SK-N-SH (cell line): ENCODE results near the gene KICS2. TPM values are rescaled to one million over a fixed set of nuclear protein-coding genes. Genes with fewer than 3 reads are reported as not detected.

Experiments used
- CTCF ChIA-PET: fragments of 300-600, 350-600 bp; formaldehyde crosslinking; extraction: SDS; loops from one replicate; lab custom pipeline; 2021; lab: Yijun Ruan, JAX
- POLR2A ChIA-PET: fragments of 350-600 bp; sonication (Branson Sonifier 250); formaldehyde crosslinking; extraction: SDS; loops from one replicate; lab custom pipeline; 2020; ENCODE audit warnings: antibody characterized with exemption, inconsistent platforms; lab: Yijun Ruan, JAX
- DNase-seq: peaks from one replicate; pipeline ENCODE4 v3.0.0; 2012
- H2AFZ ChIP-seq: fragments of 200-600 bp; sonication (generic); 2 replicates; pipeline ENCODE4 v1.8.1; 2016; ENCODE audit warnings: antibody characterized with exemption, mild to moderate bottlenecking, low read depth
- H3F3A ChIP-seq: fragments of 200-600 bp; sonication (generic); replicated peaks from 2 replicates; pipeline ENCODE3; 2016; ENCODE audit warnings: antibody characterized with exemption, mild to moderate bottlenecking; ENCODE audit not compliant: insufficient read depth
- H3K27ac ChIP-seq, 2 experiments: fragments of 200-500 bp in 1 of 2; fragments of 200-600 bp in 1 of 2; sonication (Bioruptor generic) in 1 of 2; sonication (generic), shearing (Covaris generic) in 1 of 2; 2 replicates each; pipeline versions ENCODE4 v1.5.1 to v1.6.1; 2014 to 2016; ENCODE audit warnings: low read depth in 2 of 2, inconsistent platforms in 1 of 2, low read length in 1 of 2, mild to moderate bottlenecking in 1 of 2, mixed read lengths in 1 of 2
- H3K27me3 ChIP-seq: fragments of 200-600 bp; sonication (generic), shearing (Covaris generic); 2 replicates; pipeline ENCODE4 v1.6.1; 2016; ENCODE audit warnings: mixed run types; ENCODE audit not compliant: insufficient read depth
- H3K36me3 ChIP-seq, 2 experiments: fragments of 200-500 bp in 1 of 2; fragments of 200-600 bp in 1 of 2; sonication (Bioruptor generic) in 1 of 2; sonication (generic) in 1 of 2; replicated peaks in 1 of 2; 2 replicates each; pipeline versions ENCODE3 to v1.5.1; 2014 to 2016; ENCODE audit warnings: low read length in 1 of 2, mild to moderate bottlenecking in 1 of 2; ENCODE audit not compliant: insufficient read depth in 2 of 2, control insufficient read depth in 1 of 2
- H3K4me1 ChIP-seq, 2 experiments: fragments of 200-500 bp in 1 of 2; fragments of 200-600 bp in 1 of 2; sonication (Bioruptor generic) in 1 of 2; sonication (generic), shearing (Covaris generic) in 1 of 2; 2 replicates each; pipeline versions ENCODE4 v1.5.1 to v1.6.1; 2014 to 2016; ENCODE audit warnings: low read depth in 1 of 2, low read length in 1 of 2, mixed run types in 1 of 2; ENCODE audit not compliant: insufficient read depth in 2 of 2, control insufficient read depth in 1 of 2
- H3K4me2 ChIP-seq: fragments of 200-600 bp; sonication (generic), shearing (Covaris generic); 2 replicates; pipeline ENCODE4 v1.6.1; 2017; ENCODE audit warnings: mixed run types
- H3K4me3 ChIP-seq, 2 experiments: fragments of 200-500 bp in 1 of 2; fragments of 200-600 bp in 1 of 2; sonication (Bioruptor generic) in 1 of 2; sonication (generic), shearing (Covaris generic) in 1 of 2; 2 replicates each; pipeline versions ENCODE4 v1.5.1 to v1.8.1; 2014 to 2016; ENCODE audit warnings: low read depth in 2 of 2, inconsistent platforms in 1 of 2, low read length in 1 of 2, mild to moderate bottlenecking in 1 of 2, mixed read lengths in 1 of 2, moderate library complexity in 1 of 2
- H3K79me2 ChIP-seq: fragments of 200-600 bp; sonication (generic); 2 replicates; pipeline ENCODE4 v1.8.1; 2017; ENCODE audit warnings: mild to moderate bottlenecking; ENCODE audit not compliant: insufficient read depth
- H3K9ac ChIP-seq: fragments of 200-600 bp; sonication (generic); 2 replicates; pipeline ENCODE4 v1.6.1; 2017; ENCODE audit warnings: mixed run types
- H3K9me2 ChIP-seq: fragments of 200-600 bp; sonication (generic); 2 replicates; pipeline ENCODE4 v1.6.1; 2017; ENCODE audit warnings: mixed run types
- H3K9me3 ChIP-seq: fragments of 200-600 bp; sonication (generic); 2 replicates; pipeline ENCODE4 v1.6.1; 2017; ENCODE audit warnings: mixed run types, mild to moderate bottlenecking, moderate library complexity
- H4K20me1 ChIP-seq: fragments of 200-600 bp; sonication (generic); 2 replicates; pipeline ENCODE4 v1.6.1; 2017; ENCODE audit warnings: mild to moderate bottlenecking, mixed run types; ENCODE audit not compliant: insufficient read depth
- CHD2 ChIP-seq: fragments of 150-350 bp; IDR thresholded peaks from 2 replicates; pipeline ENCODE4 v1.6.1; 2018; ENCODE audit warnings: low read length; ENCODE audit not compliant: partially characterized antibody
- CTCF ChIP-seq: fragments of 200-600 bp; sonication (generic); IDR thresholded peaks from 2 replicates; pipeline ENCODE4 v1.6.1; 2017; ENCODE audit warnings: antibody characterized with exemption, mild to moderate bottlenecking, moderate library complexity
- EP300 ChIP-seq, 2 experiments: IDR thresholded peaks; 2 replicates each; pipeline versions ENCODE4 v1.4.0 to v1.6.1; 2012; ENCODE audit warnings: borderline replicate concordance in 1 of 2, low read depth in 1 of 2, low read length in 1 of 2
- EZH2phosphoT487 ChIP-seq: fragments of 200-600 bp; sonication (generic); IDR thresholded peaks from 2 replicates; pipeline ENCODE4 v1.6.1; 2017; ENCODE audit warnings: low read depth, mixed run types, mild to moderate bottlenecking, antibody characterized with exemption, moderate library complexity, borderline replicate concordance
- FOSL2 ChIP-seq: IDR thresholded peaks from 2 replicates; pipeline ENCODE4 v1.4.0; 2012; ENCODE audit warnings: low read depth, mild to moderate bottlenecking, moderate library complexity, borderline replicate concordance
- FOXJ3 ChIP-seq: sonication (generic); formaldehyde crosslinking; IDR thresholded peaks from 2 replicates; pipeline ENCODE4 v1.5.1; 2020; ENCODE audit warnings: mild to moderate bottlenecking, missing genetic modification reagents
- FOXM1 ChIP-seq: IDR thresholded peaks from 2 replicates; pipeline ENCODE4 v1.4.0; 2012; ENCODE audit warnings: low read depth, mild to moderate bottlenecking
- GABPA ChIP-seq: IDR thresholded peaks from 2 replicates; pipeline ENCODE4 v1.4.0; 2012; ENCODE audit warnings: low read depth, mild to moderate bottlenecking
- GATA2 ChIP-seq: sonication (generic); formaldehyde crosslinking; IDR thresholded peaks from 2 replicates; pipeline ENCODE4 v1.5.0; 2020; ENCODE audit warnings: mild to moderate bottlenecking, missing genetic modification reagents
- NFIC ChIP-seq: IDR thresholded peaks from 2 replicates; pipeline ENCODE4 v1.4.0; 2012; ENCODE audit warnings: borderline replicate concordance
- POLR2AphosphoS5 ChIP-seq: IDR thresholded peaks from 2 replicates; pipeline ENCODE4 v1.6.1; 2012; ENCODE audit warnings: low read depth, low read length
- RAD21 ChIP-seq: IDR thresholded peaks from 2 replicates; pipeline ENCODE4 v1.6.1; 2012; ENCODE audit warnings: mild to moderate bottlenecking, low read length
- REST ChIP-seq: IDR thresholded peaks from 2 replicates; pipeline ENCODE4 v1.6.1; 2012; ENCODE audit warnings: mild to moderate bottlenecking, low read depth, low read length, moderate library complexity
- RXRA ChIP-seq: IDR thresholded peaks from 2 replicates; pipeline ENCODE4 v1.4.0; 2012; ENCODE audit warnings: low read depth, mild to moderate bottlenecking, borderline replicate concordance
- SMC3 ChIP-seq: IDR thresholded peaks from 2 replicates; pipeline ENCODE4 v1.6.1; 2012; ENCODE audit warnings: low read depth, low read length, improper control_type of control experiment
- TAF1 ChIP-seq: IDR thresholded peaks from 2 replicates; pipeline ENCODE4 v1.6.1; 2012; ENCODE audit warnings: low read depth, mild to moderate bottlenecking, low read length, moderate library complexity, borderline replicate concordance
- ZBTB33 ChIP-seq: IDR thresholded peaks from 2 replicates; pipeline ENCODE4 v1.4.0; 2012; ENCODE audit warnings: low read depth, borderline replicate concordance
- WGBS: methylation state at CpG from one replicate; pipeline ENCODE4 v1.1.6; 2017; ENCODE audit warnings: low lambda C conversion rate; 5-methylcytosine and 5-hydroxymethylcytosine counted together
- polyA plus RNA-seq, 3 experiments: library from polyadenylated mRNA; depleted of rRNA; stranded (reverse); fragments of >200 nt; gene quantifications; 2 replicates each; pipeline ENCODE4 v1.2.3, GENCODE V29; 2012
- TF ChIP-seq, protein P1 (sequence below): fragments of 150-350 bp; IDR thresholded peaks from 2 replicates; pipeline ENCODE4 v1.6.1; 2017; ENCODE audit warnings: antibody characterized with exemption, low read length, low read depth, borderline replicate concordance
- TF ChIP-seq, protein P2 (sequence below): IDR thresholded peaks from 2 replicates; pipeline ENCODE4 v1.4.0; 2012; ENCODE audit warnings: low read depth

The KICS2 gene
- polyA plus RNA-seq, 1 of the 3 experiments (the other 2 are of a cell fraction), result 4.1 TPM

DNA sequence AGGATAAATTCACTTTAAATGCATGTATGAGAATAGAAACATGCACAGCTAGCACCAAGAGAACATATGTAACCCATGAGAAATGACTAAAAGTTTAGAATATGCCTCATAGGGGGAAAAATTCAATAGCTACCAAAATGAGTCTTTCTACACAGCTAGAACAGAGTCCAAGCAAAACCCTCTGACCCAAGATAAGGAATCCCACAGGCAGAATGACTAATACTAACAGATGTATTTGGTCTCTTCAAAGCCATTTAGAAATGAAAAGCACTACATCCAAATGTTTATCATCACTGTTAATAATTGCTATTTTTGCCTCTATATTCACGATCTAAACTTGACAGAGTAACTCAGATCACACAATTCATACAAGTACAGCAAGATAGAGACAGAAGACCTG, 44.0 kb downstream of the KICS2 start (continued):
- TF ChIP-seq REST (no peak), FOSL2 (peak; percentile 74), FOXJ3 (no peak), EZH2phosphoT487 (no peak), FOXM1 (no peak), ZBTB33 (no peak), SMC3 (no peak)

- POLR2A ChIA-PET, result no interaction called here
- WGBS, result 96% methylated on average over 7 of the region's 7 CpGs
- peaks cover 3 to 20% of the 10 kb centered on the region in 2 experiments for H3K4me1 ChIP-seq
Observed at GRCh38 chr12:64177001-64177400, 45.1 kb downstream of the KICS2 start.

More at GRCh38 chr12:64177001-64177400, 45.1 kb downstream of the KICS2 start:
- Histone ChIP-seq H2AFZ (no peak overlapping the region), H3F3A (peaks cover 37% of the 10 kb centered on the region), H3K9me2 (no peaks in the 10 kb centered on the region), H3K9ac (no peak overlapping the region), H3K36me3 (no peaks in the 10 kb centered on the region), H3K27ac (no peak overlapping the region), H4K20me1 (no peaks in the 10 kb centered on the region), H3K4me2 (no peak overlapping the region), H3K4me3 (no peak overlapping the region), H3K9me3 (no peaks in the 10 kb centered on the region), H3K27me3 (no peaks in the 10 kb centered on the region), H3K79me2 (no peaks in the 10 kb centered on the region)
- DNase-seq, result no peak
- CTCF ChIA-PET, result interaction anchor here (3.9 kb wide), 1 partner anchor 333 kb away, joined by 21 read pairs; the partner anchor contains the start of gene SRGAP1
- TF ChIP-seq RXRA (no peak), CTCF (no peak), ZBTB33 (no peak), GATA2 (CRISPR knock-in tag) (no peak), RAD21 (no peak), FOXM1 (no peak), NFIC (no peak), EP300 (IDR thresholded peaks at IDR 0.05; ENCODE audit: borderline replicate concordance in 1 of 2, low read depth in 1 of 2, low read length in 1 of 2) (no peak), POLR2AphosphoS5 (no peak), TAF1 (no peak), CHD2 (no peak), GABPA (no peak)
- TF ChIP-seq, protein P1, sequence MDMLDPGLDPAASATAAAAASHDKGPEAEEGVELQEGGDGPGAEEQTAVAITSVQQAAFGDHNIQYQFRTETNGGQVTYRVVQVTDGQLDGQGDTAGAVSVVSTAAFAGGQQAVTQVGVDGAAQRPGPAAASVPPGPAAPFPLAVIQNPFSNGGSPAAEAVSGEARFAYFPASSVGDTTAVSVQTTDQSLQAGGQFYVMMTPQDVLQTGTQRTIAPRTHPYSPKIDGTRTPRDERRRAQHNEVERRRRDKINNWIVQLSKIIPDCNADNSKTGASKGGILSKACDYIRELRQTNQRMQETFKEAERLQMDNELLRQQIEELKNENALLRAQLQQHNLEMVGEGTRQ, result no peak
- TF ChIP-seq, protein P2, sequence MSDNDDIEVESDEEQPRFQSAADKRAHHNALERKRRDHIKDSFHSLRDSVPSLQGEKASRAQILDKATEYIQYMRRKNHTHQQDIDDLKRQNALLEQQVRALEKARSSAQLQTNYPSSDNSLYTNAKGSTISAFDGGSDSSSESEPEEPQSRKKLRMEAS, result no peak
